ENCODE measurements around the gene VPS4A. TPM values are rescaled to one million over a fixed set of nuclear protein-coding genes. Genes with fewer than 3 reads are reported as not detected.

VPS4A gene
- total and polyA plus RNA-seq, 4 donors = 25.3 to 31.8 (median 26.9) TPM

- Histone ChIP-seq H3K27ac (ENCODE audit: low read depth in 1 of 2, low read length in 1 of 2) (no peak overlapping the region), H3K9me3 (ENCODE audit: control insufficient read depth in 4 of 4, insufficient read depth in 3 of 4, low read length in 3 of 4) (no peaks in the 10 kb centered on the region), H3K4me3 (no peak overlapping the region), H3K27me3 (ENCODE audit: control insufficient read depth in 3 of 3, insufficient read depth in 3 of 3, low read length in 2 of 3) (no peaks in the 10 kb centered on the region), H3K4me1 (ENCODE audit: control insufficient read depth in 5 of 5, insufficient read depth in 5 of 5, low read length in 5 of 5) (peaks cover 10 to 19% (median 17%) of the 10 kb centered on the region in 5 donors), H3K36me3 (ENCODE audit: control insufficient read depth in 4 of 4, insufficient read depth in 4 of 4, low read length in 4 of 4) (peaks cover 20 to 53% (median 34%) of the 10 kb centered on the region in 4 donors), H3K9ac (ENCODE audit: insufficient read depth in 1 of 2, low read length in 2 of 2) (no peak overlapping the region)
- WGBS, 2 donors = 64 to 66% methylated on average over 7 of the region's 7 CpGs
- no peak for TF ChIP-seq CTCF (IDR thresholded peaks at IDR 0.05; ENCODE audit: control extremely low read depth, extremely low read depth)
- ATAC-seq (ENCODE audit: insufficient read depth, low FRiP score) (no peak), DNase-seq (no peak)
These were observed 15.2 kb downstream of the VPS4A start for GRCh38 chr16:69326172-69326873.

- Histone ChIP-seq H3K27me3 (ENCODE audit: control insufficient read depth in 3 of 3, insufficient read depth in 3 of 3, low read length in 2 of 3) (no peaks in the 10 kb centered on the region), H3K4me1 (ENCODE audit: control insufficient read depth in 5 of 5, insufficient read depth in 5 of 5, low read length in 5 of 5) (peaks cover 10 to 20% (median 17%) of the 10 kb centered on the region in 5 donors), H3K9me3 (ENCODE audit: control insufficient read depth in 4 of 4, insufficient read depth in 3 of 4, low read length in 3 of 4) (no peaks in the 10 kb centered on the region), H3K36me3 (ENCODE audit: control insufficient read depth in 4 of 4, insufficient read depth in 4 of 4, low read length in 4 of 4) (peaks cover 14 to 44% (median 34%) of the 10 kb centered on the region in 4 donors), H3K4me3 (no peak overlapping the region), H3K9ac (ENCODE audit: insufficient read depth in 1 of 2, low read length in 2 of 2) (no peak overlapping the region), H3K27ac (ENCODE audit: low read depth in 1 of 2, low read length in 1 of 2) (no peak overlapping the region)
- no peak for TF ChIP-seq CTCF (IDR thresholded peaks at IDR 0.05; ENCODE audit: control extremely low read depth, extremely low read depth)
- WGBS, 2 donors = 94 to 96% methylated on average over 14 of the region's 14 CpGs
- DNase-seq (no peak), ATAC-seq (ENCODE audit: insufficient read depth, low FRiP score) (no peak)
These were observed 16.6 kb downstream of the VPS4A start for GRCh38 chr16:69327585-69328310.

- no peak for TF ChIP-seq CTCF (IDR thresholded peaks at IDR 0.05; ENCODE audit: control extremely low read depth, extremely low read depth)
- H3K27me3 ChIP-seq (ENCODE audit: control insufficient read depth in 3 of 3, insufficient read depth in 3 of 3, low read length in 2 of 3) = no peaks in the 10 kb centered on the region
- H3K4me1 ChIP-seq (ENCODE audit: control insufficient read depth in 5 of 5, insufficient read depth in 5 of 5, low read length in 5 of 5) = peaks cover 10 to 20% (median 17%) of the 10 kb centered on the region in 5 donors
- H3K4me3 ChIP-seq = no peak overlapping the region
- H3K9ac ChIP-seq (ENCODE audit: insufficient read depth in 1 of 2, low read length in 2 of 2) = peak overlapping the region in 1 of 2 donors; percentile 23
- H3K27ac ChIP-seq (ENCODE audit: low read depth in 1 of 2, low read length in 1 of 2) = peak overlapping the region in 1 of 2 donors; percentile 54
- ATAC-seq (ENCODE audit: insufficient read depth, low FRiP score) (no peak), DNase-seq (peak; percentile 40 to 66 (median 42))
- 58 to 75% methylated on average over 10 of the region's 10 CpGs for WGBS, 2 donors
- H3K9me3 ChIP-seq (ENCODE audit: control insufficient read depth in 4 of 4, insufficient read depth in 3 of 4, low read length in 3 of 4) = no peaks in the 10 kb centered on the region
- peaks cover 5 to 40% (median 34%) of the 10 kb centered on the region in 4 donors for H3K36me3 ChIP-seq (ENCODE audit: control insufficient read depth in 4 of 4, insufficient read depth in 4 of 4, low read length in 4 of 4)
These were observed 17.7 kb downstream of the VPS4A start for GRCh38 chr16:69328854-69329316.

Measured in lung (tissue), 12 donors.